HG03571 (cell line): ENCODE measurements around the gene MAD2L1.
A peak's percentile ranks its signal among the peaks of the same experiment; 100 is the strongest.
"Not testable (repeated sequence)": the region's sequence is repeated elsewhere in the genome, so short reads cannot be mapped to it uniquely, and the experiment has no call there.

ENCODE experiments used
- ATAC-seq: cut with Tn5 transposase; IDR thresholded peaks from one replicate; pipeline ENCODE4 v1.9.1; 2021; ENCODE audit not compliant: unreplicated experiment

MAD2L1 gene

GRCh38 chr4:120066517-120067340 lies at the start of gene MAD2L1:
MAD2L1 (minus strand) TSS chr4:120066848; CDS start chr4:120066734, 114 bp downstream.
- ATAC-seq = peak; percentile 92

DNA sequence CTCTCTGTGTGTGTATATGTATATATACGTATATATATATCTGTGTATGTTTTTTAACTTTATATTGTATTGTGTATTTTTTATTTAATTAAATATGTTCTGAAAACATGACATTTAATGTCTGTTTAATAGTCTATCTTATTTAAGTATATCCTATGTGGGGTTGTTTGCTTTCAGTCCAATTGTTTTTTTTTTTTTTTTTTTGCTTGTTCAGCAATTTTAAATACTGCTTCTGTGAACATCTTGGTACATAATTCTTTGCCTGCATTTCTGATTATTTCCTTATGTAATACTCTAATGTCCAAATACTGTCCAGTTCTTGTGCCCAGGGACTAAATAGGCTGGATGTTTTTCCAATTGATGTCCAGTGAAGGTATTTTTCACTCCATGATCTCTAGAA lies 45.1 kb upstream of the MAD2L1 start:
- no peak for ATAC-seq

- no peak for ATAC-seq
Measured at GRCh38 chr4:120109406-120109805, 42.8 kb upstream of the MAD2L1 start.

DNA sequence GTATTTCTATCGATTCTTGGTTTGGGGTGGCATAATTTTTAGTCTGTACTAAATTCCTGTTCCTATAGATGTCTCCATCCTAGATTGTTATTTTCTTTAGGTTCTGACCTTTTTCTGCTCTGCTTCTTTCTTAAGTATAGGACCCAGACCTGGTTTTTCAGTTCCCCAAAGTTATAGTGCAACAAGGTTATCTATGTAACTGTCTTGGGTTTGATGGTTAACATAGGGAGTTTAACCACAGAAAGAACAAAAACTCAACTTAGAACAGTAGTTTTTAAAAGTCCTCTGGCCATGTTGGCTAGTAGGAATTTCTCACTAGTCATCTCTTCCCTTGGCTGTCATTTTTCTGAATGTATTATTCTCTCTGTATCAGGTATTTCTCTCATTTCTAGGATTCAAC lies 38.8 kb upstream of the MAD2L1 start:
- ATAC-seq = peak; percentile 91

DNA sequence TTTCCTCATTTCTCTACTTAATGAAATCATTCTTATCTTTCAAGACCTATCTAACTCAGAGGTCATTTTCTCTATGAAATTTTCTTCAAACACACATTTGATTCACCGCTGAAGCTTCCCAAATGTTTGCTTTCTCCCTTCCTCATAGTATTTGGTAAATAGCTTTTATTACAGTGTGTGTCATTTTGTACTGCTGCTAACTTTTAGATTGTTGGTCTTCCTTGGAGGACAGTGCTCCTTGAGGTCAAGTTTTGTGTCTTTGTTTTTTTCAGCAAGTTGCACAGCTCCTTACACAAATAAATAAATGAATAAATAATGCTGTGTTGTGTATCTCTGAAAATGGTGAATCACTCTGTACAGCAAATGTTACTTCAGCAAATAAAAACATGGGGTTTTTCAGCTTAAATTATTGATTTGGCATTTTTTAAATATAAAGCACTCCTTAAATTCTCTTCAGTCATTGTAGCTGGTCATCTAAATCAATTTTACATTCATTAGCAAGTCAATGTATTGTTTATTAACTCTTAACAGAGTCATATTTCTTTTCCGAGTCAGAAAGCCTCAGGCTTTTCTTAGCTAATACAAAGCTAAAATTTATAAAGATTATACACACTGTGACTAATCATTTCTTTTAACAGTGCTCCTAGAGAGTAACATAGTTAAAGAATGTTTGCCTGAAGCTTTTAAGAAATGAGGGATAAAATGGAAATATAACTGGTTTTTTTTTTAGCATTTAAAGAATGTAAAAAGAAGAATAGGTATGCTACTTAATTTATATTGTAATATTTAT lies 30.1 kb upstream of the MAD2L1 start:
- ATAC-seq = no peak

- ATAC-seq = no peak
Measured at GRCh38 chr4:120088507-120088906, 21.9 kb upstream of the MAD2L1 start.

GRCh38 chr4:120088066-120088465 lies 21.4 kb upstream of the MAD2L1 start:
- ATAC-seq = not testable (repeated sequence)

DNA sequence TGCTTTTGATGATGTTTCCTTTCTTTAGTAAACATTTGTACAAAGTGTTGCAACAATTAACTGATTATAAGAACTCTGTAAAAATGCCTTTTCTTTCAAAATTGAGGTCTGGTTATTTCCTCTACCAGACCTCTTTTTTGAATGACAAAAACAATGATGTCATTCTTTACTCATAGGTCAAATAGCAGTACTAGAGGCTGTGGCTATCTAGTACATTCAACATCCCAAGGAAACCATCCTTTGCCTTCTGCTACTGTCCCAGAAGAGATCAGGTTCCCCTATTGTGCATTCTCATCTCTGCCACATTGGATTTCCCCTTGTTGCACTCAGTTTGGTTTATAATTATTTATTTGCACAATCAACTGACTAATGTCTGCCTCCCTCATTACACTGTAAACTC lies 19.1 kb upstream of the MAD2L1 start:
- ATAC-seq = no peak

DNA sequence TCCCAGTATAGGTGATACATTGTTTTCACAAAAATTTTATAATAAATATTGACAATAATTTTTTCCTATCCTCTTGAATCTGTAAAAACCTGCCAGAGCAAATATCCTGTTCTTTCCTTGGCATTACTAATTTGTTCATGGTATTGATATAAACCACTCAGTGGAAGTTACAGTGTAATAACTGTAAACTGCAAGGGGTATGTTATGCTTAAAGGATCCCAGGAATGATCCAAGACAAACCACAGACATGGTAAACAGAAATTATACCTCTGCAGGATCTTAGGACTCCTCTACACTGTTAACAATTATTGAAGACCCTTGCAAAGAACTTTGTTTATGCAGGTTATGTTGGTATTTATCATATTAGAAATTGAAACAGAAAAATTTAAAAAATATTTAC lies 17.7 kb upstream of the MAD2L1 start:
- no peak for ATAC-seq

DNA sequence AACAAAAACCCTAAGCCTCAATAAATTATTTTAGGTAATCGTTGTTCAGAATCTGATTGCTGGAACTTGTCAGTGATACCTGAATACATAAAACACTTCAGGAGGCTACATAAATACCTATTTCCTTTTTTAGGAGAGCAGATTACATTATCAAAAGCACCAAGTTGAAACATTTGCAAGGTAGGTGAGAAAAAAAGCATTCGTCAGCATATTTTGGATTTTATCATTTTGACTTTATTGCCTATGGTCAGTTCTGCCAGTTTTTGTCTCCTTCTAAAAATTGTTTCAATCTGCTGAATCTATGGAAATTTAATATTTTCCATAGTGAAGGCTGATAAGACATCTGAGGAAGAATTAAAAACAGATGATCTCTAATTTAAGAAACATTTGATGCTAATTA lies 16.5 kb upstream of the MAD2L1 start:
- ATAC-seq = no peak

GRCh38 chr4:120082251-120082650 lies 15.6 kb upstream of the MAD2L1 start:
- no peak for ATAC-seq

GRCh38 chr4:120081726-120082125 lies 15.1 kb upstream of the MAD2L1 start:
- no peak for ATAC-seq

GRCh38 chr4:120080533-120080932 lies 13.9 kb upstream of the MAD2L1 start:
- ATAC-seq = no peak

- no peak for ATAC-seq
Measured at GRCh38 chr4:120079839-120080520, 13.3 kb upstream of the MAD2L1 start.

DNA sequence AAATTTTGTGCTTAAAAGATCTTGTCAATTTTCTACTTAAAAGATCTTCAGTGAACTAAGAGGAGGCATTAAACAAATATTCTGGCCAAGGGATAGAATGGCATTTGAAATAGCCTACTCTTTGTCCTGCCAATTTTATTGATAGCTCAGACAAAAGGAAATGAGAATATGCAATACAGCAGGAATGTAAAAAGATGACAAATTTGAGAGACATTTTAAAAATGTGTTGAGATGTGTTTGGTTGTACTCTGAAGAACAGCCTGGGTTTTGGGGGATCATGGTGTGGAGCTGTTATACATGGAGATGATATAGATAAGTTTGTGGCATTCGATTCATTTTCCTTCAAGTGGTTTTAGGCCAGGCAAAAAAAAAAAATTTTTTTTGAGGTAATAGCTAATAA lies 11.6 kb upstream of the MAD2L1 start:
- ATAC-seq = no peak

DNA sequence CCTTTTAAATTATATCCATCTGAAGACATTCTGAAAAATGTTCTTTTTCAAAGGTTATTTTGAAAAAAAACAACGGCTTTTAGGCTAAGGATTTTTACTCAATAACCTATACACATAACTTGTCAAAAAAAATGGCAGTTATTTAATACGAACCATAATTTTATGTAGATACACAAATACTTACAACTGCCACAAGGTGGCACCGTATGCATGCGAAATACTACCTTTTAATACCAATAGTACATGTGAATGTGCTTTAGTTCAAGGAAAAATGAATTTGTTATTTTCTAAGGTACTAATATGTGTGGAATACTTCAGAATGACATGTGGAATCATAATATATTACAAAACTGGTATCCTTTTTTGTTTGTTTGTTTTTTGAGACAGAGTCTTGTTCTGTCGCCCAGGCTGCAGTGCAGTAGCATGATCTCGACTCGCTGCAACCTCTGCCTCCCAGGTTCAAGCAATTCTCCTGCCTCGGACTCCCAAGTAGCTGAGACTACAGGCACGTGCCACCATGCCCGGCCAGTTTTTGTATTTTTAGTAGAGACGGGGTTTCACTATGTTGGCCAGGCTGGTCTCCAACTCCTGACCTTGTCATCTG lies 4.6 kb upstream of the MAD2L1 start:
- ATAC-seq = no peak

- no peak for ATAC-seq
Measured at GRCh38 chr4:120070196-120070595, 3.5 kb upstream of the MAD2L1 start.

DNA sequence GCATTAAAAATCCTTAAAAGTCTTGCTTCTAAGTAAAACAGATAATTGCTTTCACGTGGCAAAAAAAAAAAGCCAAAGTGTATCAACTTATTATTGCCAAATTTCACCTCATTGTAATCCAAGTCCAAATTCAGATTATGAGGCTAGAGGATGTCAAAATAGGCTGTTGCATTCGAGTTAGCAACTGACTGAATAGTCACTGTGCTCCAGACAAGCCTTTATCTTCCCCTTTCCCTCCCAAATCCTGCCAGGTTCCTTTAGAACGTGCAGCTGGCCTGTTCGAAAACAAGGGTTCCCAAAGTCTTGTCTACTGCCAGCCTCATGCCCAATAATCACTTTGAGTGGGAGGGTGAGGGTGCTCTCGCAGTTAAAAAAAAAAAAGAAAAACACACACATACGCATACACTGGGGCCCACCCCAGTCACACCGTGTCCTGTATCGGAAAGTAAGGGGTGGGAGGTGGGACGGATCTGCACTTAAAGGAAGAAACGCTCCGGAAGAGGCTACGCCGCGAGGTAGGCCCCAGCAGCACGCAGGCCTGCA lies 603 bp downstream of the MAD2L1 start:
- peak; percentile 55 for ATAC-seq

DNA sequence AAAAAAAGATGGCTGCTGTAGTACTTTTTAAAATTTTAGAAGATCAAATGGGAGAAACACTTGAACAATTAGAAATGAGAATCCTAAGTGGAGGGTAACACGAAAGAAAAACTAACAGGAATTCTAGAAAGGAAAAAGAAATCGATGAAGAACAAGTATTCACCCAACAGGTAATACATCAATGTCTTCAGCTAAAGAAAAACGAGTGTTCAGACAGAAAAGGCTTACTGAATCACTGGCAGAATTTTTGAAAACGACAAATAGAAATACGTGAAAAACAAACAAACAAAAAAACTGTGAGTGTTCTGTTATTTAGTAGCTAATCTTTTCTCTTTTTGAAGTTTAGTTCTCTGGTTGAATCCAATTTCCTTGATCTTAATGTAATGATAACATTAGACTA lies 1.8 kb downstream of the MAD2L1 start:
- no peak for ATAC-seq

DNA sequence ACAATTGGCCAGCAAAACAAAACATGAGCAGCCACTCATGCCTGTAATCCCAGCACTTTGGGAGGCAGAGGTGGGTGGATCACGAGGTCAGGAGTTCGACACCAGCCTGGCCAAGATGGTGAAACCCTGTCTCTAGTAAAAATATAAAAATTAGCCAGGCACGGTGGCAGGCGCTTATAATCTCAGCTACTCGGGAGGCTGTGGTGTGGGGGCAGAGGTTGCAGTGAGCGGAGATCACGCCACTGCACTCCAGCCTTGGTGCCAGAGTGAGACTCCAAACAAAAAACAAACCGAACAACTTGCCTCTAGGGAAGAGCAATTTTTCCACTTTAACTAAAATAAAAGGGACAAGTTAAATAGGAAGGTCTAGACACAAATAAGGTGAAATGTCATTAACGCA lies 2.9 kb downstream of the MAD2L1 start:
- ATAC-seq = not testable (repeated sequence)

DNA sequence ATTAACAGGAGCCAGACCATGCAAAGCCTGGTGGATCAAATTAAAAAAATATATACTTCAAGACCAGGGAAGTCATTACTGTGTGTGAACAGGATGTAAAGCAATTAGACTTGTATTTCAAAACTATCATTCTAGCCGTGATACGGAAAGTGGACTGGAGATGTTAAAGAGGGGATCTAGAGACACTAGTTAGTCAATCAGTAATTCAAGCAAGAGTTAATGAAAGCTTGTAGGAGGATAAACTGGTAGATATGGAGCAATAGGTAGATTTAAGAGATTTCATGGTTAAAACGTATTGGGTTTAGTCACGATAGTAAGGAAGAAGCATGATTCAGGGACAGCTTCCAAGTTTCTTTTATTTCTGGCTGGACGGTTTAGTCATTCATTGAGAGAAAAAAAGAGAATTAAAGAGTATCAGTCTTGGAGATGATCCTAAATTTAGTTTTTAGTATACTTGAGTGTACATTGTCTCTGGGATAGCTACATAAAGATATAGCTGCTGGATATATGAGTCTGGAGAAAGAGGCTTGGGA lies 3.9 kb downstream of the MAD2L1 start:
- ATAC-seq = no peak
